BLaER1 treated with 17β-estradiol and CSF1 and Interleukin-3, amounts not matched to agents 10 nM and 100 nM (cell line): ENCODE data around the gene INPP5B.

Source experiments
- H3K27ac ChIP-seq, 11 experiments: shearing (Covaris generic); formaldehyde crosslinking; 2 replicates each; pipeline ENCODE4 v1.8.1; 2022
- H3K27me3 ChIP-seq, 11 experiments: shearing (Covaris generic); formaldehyde crosslinking; 2 replicates each; pipeline ENCODE4 v1.8.1; 2022
- H3K36me3 ChIP-seq, 11 experiments: shearing (Covaris generic); formaldehyde crosslinking; 2 replicates each; pipeline ENCODE4 v1.8.1; 2022
- H3K4me1 ChIP-seq, 10 experiments: shearing (Covaris generic); formaldehyde crosslinking; 2 replicates each; pipeline ENCODE4 v1.8.1; 2022
- H3K4me2 ChIP-seq, 11 experiments: shearing (Covaris generic); formaldehyde crosslinking; 2 replicates each; pipeline ENCODE4 v1.8.1; 2022
- H3K4me3 ChIP-seq, 10 experiments: shearing (Covaris generic); formaldehyde crosslinking; 2 replicates each; pipeline ENCODE4 v1.8.1; 2022
- H3K9ac ChIP-seq, 11 experiments: shearing (Covaris generic); formaldehyde crosslinking; 2 replicates each; pipeline ENCODE4 v1.8.1; 2022
- H3K9me3 ChIP-seq, 11 experiments: shearing (Covaris generic); formaldehyde crosslinking; replicated peaks in 1 of 11; 2 replicates each; pipeline ENCODE4 v1.8.1; 2022
- H4K20me1 ChIP-seq, 11 experiments: shearing (Covaris generic); formaldehyde crosslinking; 2 replicates each; pipeline ENCODE4 v1.8.1; 2022
- Cebpa-rat ChIP-seq, 11 experiments: shearing (Covaris generic); IDR thresholded peaks; 2 replicates each; pipeline ENCODE4 v1.8.1; 2022

The INPP5B gene

DNA sequence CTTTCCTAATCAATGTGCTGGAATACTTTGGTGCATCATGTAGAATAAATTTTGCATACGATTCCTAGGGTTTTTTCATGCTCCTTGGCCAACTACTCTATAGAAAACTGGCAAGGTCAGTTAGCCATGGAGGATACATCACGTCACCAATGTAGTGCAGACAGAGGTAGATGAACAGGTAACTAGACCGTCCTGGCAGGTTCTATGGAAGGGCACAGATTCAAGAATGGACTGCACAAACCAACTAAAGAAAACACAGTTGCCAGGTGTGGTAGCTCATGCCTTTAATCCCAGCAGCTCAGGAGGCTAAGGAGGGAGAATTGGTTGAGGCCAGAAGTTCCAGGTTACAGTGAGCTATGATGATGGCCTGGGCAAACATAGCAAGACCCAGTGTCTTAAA lies 97.4 kb downstream of the INPP5B start:
- no peak for TF ChIP-seq Cebpa-rat (IDR thresholded peaks at IDR 0.05)
- peaks cover 0 to 99% (median 33%) of the 10 kb centered on the region in 11 experiments; a peak in 13 of 22 replicates for H4K20me1 ChIP-seq
- peaks cover 24 to 86% (median 62%) of the 10 kb centered on the region in 11 experiments; a peak in 21 of 22 replicates for H3K36me3 ChIP-seq
- peak overlapping the region in 1 of 11 experiments; percentile 12; a peak in 1 of 22 replicates for H3K9ac ChIP-seq
- H3K27ac ChIP-seq: peak overlapping the region in 6 of 11 experiments; percentile 55 to 79 (median 66); a peak in 11 of 22 replicates
- H3K9me3 ChIP-seq: no peaks in the 10 kb centered on the region
- H3K4me2 ChIP-seq: peak overlapping the region in 6 of 11 experiments; percentile 60 to 96 (median 88); a peak in 11 of 22 replicates
- H3K27me3 ChIP-seq: no peaks in the 10 kb centered on the region
- no peak overlapping the region for H3K4me3 ChIP-seq
- peaks cover 37 to 100% (median 77%) of the 10 kb centered on the region in 10 experiments for H3K4me1 ChIP-seq

DNA sequence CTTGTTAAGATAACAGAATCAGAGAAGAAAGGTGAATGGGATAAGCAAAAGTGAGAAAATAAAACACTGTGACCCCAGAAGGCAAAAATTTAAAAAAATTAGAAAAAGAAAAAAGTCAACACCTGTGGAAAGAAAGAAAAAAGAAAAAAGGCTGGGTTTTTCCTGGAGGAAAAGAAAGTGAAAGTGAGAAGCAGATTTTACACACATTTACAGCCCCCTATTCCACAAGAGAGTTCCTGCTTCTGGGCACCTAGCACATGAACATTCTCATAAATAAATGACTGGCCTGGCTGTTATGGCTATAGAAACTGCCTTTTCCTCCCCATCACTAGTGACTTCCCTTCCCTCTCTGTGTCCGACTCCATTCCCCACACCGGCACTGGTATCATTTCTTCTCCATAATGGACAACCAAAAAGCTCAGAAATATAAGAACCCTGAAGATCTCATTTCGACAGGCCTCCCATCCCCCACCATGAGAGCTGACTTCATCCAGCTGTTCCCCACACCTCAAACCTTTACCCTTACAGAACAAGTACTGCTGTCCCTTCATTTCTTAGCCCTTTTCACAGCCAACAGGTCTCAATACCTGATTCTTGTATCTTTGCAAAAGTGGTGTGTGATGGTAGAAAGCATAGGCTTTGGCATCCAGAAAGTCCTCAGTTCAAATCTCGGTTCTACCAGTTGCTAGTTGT lies 100.1 kb downstream of the INPP5B start:
- no peak for TF ChIP-seq Cebpa-rat (IDR thresholded peaks at IDR 0.05)
- Histone ChIP-seq H4K20me1 (peaks cover 0 to 93% (median 22%) of the 10 kb centered on the region in 11 experiments; a peak in 12 of 22 replicates), H3K9ac (peak overlapping the region in 10 of 11 experiments; percentile 33 to 57 (median 46); a peak in 16 of 22 replicates), H3K27me3 (no peaks in the 10 kb centered on the region), H3K4me1 (peaks cover 28 to 97% (median 53%) of the 10 kb centered on the region in 10 experiments), H3K4me3 (0 out of 20 replicates have a peak overlapping the region, but pooled peaks of 2 of the 10 experiments have one; percentile 1 to 2), H3K4me2 (peak overlapping the region; percentile 58 to 88 (median 70)), H3K9me3 (no peaks in the 10 kb centered on the region), H3K36me3 (peaks cover 21 to 83% (median 62%) of the 10 kb centered on the region in 11 experiments; a peak in 21 of 22 replicates), H3K27ac (peak overlapping the region in 10 of 11 experiments; percentile 47 to 73 (median 64); a peak in 20 of 22 replicates)

DNA sequence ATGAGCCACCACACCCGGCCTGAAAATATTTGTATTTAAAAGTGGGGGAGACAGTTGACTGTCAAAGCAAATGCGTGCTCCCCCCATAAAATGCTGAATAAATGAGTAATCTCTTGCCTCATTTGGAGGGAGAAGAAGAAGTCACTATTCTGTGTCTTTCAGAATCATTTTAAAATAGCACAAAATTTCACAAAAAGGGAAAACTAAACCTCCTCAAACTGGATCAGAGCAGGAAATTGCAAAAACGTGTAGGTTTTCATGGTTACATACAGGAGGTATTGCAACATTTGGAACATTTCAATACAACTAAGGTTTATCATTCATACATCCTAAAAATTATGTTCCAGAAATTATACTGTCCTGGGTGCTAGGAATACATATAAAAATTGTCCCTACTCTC lies 101.1 kb downstream of the INPP5B start:
- peaks cover 28 to 91% (median 68%) of the 10 kb centered on the region in 11 experiments for H3K36me3 ChIP-seq
- H3K4me1 ChIP-seq: peaks cover 18 to 87% (median 43%) of the 10 kb centered on the region in 10 experiments
- peaks cover 0 to 91% (median 12%) of the 10 kb centered on the region in 11 experiments; a peak in 13 of 22 replicates for H4K20me1 ChIP-seq
- H3K9me3 ChIP-seq: no peaks in the 10 kb centered on the region
- TF ChIP-seq Cebpa-rat (IDR thresholded peaks at IDR 0.05): 0 out of 22 replicates have a peak, but pooled peaks of 3 of the 11 experiments have one; percentile 18 to 35 (median 24)
- H3K4me2 ChIP-seq: peak overlapping the region in 9 of 11 experiments; percentile 2 to 88 (median 71); a peak in 17 of 22 replicates
- H3K9ac ChIP-seq: peak overlapping the region in 8 of 11 experiments; percentile 26 to 57 (median 46); a peak in 10 of 22 replicates
- no peak overlapping the region; a peak in 1 of 20 replicates for H3K4me3 ChIP-seq
- H3K27ac ChIP-seq: peak overlapping the region in 10 of 11 experiments; percentile 47 to 73 (median 66); a peak in 18 of 22 replicates
- no peaks in the 10 kb centered on the region for H3K27me3 ChIP-seq

DNA sequence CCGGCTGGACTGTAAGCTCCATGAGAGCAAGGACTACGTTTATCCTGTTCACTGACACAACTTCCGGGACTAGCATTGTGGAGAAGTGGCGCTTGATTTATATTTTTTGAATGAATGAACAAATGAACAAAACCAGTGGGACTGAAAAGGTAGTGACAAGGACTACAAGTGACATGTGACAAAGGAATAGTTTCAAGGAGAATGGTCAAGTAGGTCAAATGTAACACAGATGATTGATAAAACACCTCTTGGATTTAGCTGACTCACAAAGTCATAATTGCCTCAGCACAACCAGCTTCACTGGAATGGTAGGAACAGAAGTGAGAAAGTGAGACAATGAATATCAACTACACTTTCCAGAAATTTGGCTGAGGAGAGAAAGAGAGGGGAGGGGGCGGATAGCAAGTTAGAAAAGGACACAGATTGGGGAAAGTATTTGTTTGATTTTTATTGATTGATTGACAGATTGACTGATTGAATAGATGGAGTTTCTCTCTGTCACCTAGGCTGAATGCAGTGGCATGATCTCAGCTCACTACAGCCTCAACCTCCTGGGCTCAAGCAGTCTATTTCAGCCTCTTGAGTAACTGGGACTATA lies 101.7 kb downstream of the INPP5B start:
- no peak for TF ChIP-seq Cebpa-rat (IDR thresholded peaks at IDR 0.05)
- Histone ChIP-seq H4K20me1 (peaks cover 0 to 87% (median 11%) of the 10 kb centered on the region in 11 experiments; a peak in 13 of 22 replicates), H3K4me3 (no peak overlapping the region; a peak in 1 of 20 replicates), H3K4me1 (peaks cover 16 to 80% (median 37%) of the 10 kb centered on the region in 10 experiments), H3K9me3 (no peaks in the 10 kb centered on the region), H3K36me3 (peaks cover 35 to 92% (median 73%) of the 10 kb centered on the region in 11 experiments), H3K27me3 (no peaks in the 10 kb centered on the region), H3K27ac (peak overlapping the region in 9 of 11 experiments; percentile 45 to 73 (median 67); a peak in 17 of 22 replicates), H3K9ac (peak overlapping the region in 3 of 11 experiments; percentile 44 to 53 (median 45); a peak in 8 of 22 replicates), H3K4me2 (peak overlapping the region in 9 of 11 experiments; percentile 2 to 88 (median 71); a peak in 15 of 22 replicates)

DNA sequence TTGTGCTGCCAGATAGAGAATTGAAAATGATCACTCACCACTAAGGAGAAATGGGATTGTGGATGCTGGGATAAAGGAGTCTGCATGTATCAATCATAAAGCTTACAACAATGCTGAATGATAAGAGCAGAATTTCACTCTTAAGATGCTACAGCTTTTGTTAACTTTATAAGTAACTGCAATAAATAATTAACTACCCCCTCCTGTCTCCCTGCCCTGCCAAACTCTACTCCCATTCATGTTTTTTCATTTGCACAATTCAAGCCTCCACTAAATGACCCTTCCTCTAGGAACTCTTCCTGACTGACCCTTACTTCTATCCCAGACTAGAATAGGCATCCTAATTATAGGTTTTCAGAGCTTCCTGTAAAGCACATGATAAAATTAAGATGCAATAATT lies 102.3 kb downstream of the INPP5B start:
- Histone ChIP-seq H3K4me1 (peaks cover 16 to 74% (median 31%) of the 10 kb centered on the region in 10 experiments), H3K4me2 (peak overlapping the region in 4 of 11 experiments; percentile 28 to 88 (median 67); a peak in 6 of 22 replicates), H3K9ac (no peak overlapping the region), H3K9me3 (no peaks in the 10 kb centered on the region), H3K4me3 (no peak overlapping the region), H3K27me3 (no peaks in the 10 kb centered on the region), H4K20me1 (peaks cover 0 to 85% (median 14%) of the 10 kb centered on the region in 11 experiments; a peak in 14 of 22 replicates), H3K27ac (peak overlapping the region in 4 of 11 experiments; percentile 67 to 73 (median 68); a peak in 7 of 22 replicates), H3K36me3 (peaks cover 41 to 92% (median 75%) of the 10 kb centered on the region in 11 experiments)
- no peak for TF ChIP-seq Cebpa-rat (IDR thresholded peaks at IDR 0.05)

DNA sequence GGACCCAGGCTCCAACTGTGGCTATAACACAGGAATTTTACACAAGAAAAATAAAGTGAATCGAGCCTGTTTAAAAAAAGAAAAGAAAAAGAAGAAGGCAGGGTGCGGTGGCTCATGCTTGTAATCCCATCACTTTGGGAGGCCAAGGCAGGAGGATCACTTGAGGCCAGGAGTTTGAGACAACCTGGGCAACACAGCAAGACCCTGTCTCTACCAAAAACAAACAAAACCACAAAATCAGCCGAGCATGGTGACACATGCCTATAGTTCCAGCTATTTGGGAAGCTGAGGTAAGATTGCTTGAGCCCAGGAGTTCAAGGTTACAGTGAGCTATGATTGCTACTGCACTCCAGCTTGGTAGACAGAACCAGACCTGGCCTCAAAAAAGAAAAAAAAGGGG lies 105.2 kb downstream of the INPP5B start:
- Histone ChIP-seq H3K4me2 (no peak overlapping the region), H3K27ac (no peak overlapping the region), H3K9ac (no peak overlapping the region), H3K4me1 (peaks cover 6 to 45% (median 19%) of the 10 kb centered on the region in 10 experiments), H3K9me3 (no peaks in the 10 kb centered on the region), H3K27me3 (no peaks in the 10 kb centered on the region), H4K20me1 (peaks cover 0 to 58% (median 17%) of the 10 kb centered on the region in 11 experiments; a peak in 14 of 22 replicates), H3K4me3 (no peak overlapping the region), H3K36me3 (peaks cover 56 to 96% (median 82%) of the 10 kb centered on the region in 11 experiments)
- TF ChIP-seq Cebpa-rat (IDR thresholded peaks at IDR 0.05): no peak

DNA sequence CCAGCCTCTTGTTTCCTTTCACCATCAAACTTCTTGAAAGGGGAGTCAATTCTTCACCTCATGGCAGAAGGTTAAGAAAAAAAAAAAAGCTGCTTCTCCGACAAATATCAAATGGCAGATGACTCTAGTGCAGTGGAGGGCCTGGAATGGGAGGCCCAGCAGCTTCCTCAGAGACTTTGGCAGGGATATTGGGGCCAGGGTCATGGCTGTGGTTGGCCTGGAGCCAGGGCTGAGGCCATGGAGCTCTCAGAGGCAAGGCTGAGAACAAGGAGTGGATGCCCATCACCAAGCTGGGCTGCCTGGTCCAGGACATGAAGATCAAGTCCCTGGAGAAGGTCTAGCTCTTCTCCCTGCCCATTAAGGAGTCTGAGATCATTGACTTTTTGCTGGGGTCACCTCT lies 106.1 kb downstream of the INPP5B start:
- peaks cover 65 to 98% (median 90%) of the 10 kb centered on the region in 11 experiments for H3K36me3 ChIP-seq
- H3K27ac ChIP-seq: no peak overlapping the region
- H3K4me3 ChIP-seq: no peak overlapping the region
- no peak overlapping the region for H3K9ac ChIP-seq
- H3K4me1 ChIP-seq: peaks cover 0 to 36% (median 9%) of the 10 kb centered on the region in 10 experiments; a peak in 16 of 20 replicates
- H3K9me3 ChIP-seq: no peaks in the 10 kb centered on the region
- TF ChIP-seq Cebpa-rat (IDR thresholded peaks at IDR 0.05): no peak
- H3K4me2 ChIP-seq: no peak overlapping the region
- no peaks in the 10 kb centered on the region for H3K27me3 ChIP-seq
- peaks cover 0 to 49% (median 17%) of the 10 kb centered on the region in 11 experiments; a peak in 13 of 22 replicates for H4K20me1 ChIP-seq

DNA sequence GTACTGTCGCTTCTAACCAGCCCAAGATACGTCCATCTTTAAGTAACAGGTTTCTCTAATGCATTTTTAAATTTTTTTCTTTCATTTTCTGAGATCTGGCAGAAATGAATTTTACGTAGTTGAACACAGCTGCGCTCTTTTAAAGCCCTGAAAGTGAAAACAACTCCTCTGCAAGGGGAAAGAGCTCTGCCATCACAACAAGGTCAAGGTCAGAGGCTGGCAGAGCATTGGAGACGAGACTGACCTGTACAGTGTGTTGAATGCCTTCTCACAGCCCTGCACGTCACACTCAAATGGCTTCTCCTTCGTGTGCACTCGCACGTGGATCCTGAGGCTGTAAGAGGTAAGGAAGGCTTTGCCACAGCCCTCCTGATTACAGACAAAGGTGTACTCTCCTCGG lies 107.2 kb downstream of the INPP5B start:
- no peak overlapping the region for H3K27ac ChIP-seq
- no peak for TF ChIP-seq Cebpa-rat (IDR thresholded peaks at IDR 0.05)

More for the DNA sequence above, 107.2 kb downstream of the INPP5B start:
- Histone ChIP-seq H4K20me1 (peaks cover 0 to 38% (median 17%) of the 10 kb centered on the region in 11 experiments; a peak in 12 of 22 replicates), H3K4me1 (peaks cover 0 to 25% (median 0%) of the 10 kb centered on the region in 10 experiments; a peak in 8 of 20 replicates), H3K36me3 (peaks cover 75 to 98% (median 92%) of the 10 kb centered on the region in 11 experiments), H3K4me2 (no peak overlapping the region), H3K9ac (no peak overlapping the region), H3K4me3 (no peak overlapping the region), H3K9me3 (no peaks in the 10 kb centered on the region), H3K27me3 (no peaks in the 10 kb centered on the region)
